DND-41 (cell line): ENCODE data around the gene PLEKHO1.

Source experiments
- CTCF ChIP-seq: IDR thresholded peaks from 2 replicates; pipeline ENCODE4 v1.5.1; 2012; ENCODE audit warnings: borderline replicate concordance, low read length, moderate library complexity, mild to moderate bottlenecking; ENCODE audit not compliant: poor library complexity, severe bottlenecking; ENCODE audit errors: extremely low read depth
- EZH2 ChIP-seq: IDR thresholded peaks from 3 replicates; pipeline ENCODE4 v1.6.1; 2012; ENCODE audit warnings: borderline replicate concordance, low read depth, mild to moderate bottlenecking, moderate library complexity, low read length, inconsistent platforms; ENCODE audit not compliant: severe bottlenecking

GRCh38 chr1:150164224-150164623 is 14.5 kb downstream of the PLEKHO1 start:
- TF ChIP-seq EZH2 (no peak), CTCF (no peak)
